Measurements from ENCODE around the gene RDH5. TPM values are rescaled to one million over a fixed set of nuclear protein-coding genes. Genes with fewer than 3 reads are reported as not detected.
A peak's percentile ranks its signal among the peaks of the same experiment; 100 is the strongest.

RDH5 gene
- total RNA-seq, 1 donor from 2014 or later, result 3.6 TPM

DNA sequence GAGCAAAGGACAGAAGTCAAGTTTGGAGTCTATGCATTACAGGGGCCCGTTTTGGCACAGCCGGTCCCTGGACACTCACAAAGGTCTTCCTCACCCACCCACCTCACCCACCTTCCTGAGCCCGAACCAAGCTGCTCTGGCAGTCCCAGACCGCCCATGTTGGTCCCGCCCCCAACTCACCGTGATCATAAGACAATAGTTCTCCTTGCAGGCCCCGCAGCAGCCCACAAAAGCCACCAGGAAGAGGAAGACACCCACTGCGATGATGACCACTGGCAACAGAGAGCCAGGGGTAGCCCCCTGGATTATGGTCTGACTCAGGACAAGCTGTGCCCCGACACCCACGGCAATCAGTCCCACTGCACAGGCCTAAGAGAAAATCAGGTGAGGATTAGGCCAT is 6.8 kb downstream of the RDH5 start:
- no peak for DNase-seq (ENCODE audit: low read depth)
- TF ChIP-seq, protein P1, sequence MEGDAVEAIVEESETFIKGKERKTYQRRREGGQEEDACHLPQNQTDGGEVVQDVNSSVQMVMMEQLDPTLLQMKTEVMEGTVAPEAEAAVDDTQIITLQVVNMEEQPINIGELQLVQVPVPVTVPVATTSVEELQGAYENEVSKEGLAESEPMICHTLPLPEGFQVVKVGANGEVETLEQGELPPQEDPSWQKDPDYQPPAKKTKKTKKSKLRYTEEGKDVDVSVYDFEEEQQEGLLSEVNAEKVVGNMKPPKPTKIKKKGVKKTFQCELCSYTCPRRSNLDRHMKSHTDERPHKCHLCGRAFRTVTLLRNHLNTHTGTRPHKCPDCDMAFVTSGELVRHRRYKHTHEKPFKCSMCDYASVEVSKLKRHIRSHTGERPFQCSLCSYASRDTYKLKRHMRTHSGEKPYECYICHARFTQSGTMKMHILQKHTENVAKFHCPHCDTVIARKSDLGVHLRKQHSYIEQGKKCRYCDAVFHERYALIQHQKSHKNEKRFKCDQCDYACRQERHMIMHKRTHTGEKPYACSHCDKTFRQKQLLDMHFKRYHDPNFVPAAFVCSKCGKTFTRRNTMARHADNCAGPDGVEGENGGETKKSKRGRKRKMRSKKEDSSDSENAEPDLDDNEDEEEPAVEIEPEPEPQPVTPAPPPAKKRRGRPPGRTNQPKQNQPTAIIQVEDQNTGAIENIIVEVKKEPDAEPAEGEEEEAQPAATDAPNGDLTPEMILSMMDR (IDR thresholded peaks at IDR 0.05; ENCODE audit: insufficient read depth, low read length, poor library complexity, severe bottlenecking), result no peak
- peaks cover 2% of the 10 kb centered on the region for H3K36me3 ChIP-seq (ENCODE audit: control insufficient read depth, insufficient read depth, low read length)
- peak overlapping the region; percentile 85 for H3K4me3 ChIP-seq (ENCODE audit: low read depth, low read length)
- no peaks in the 10 kb centered on the region for H3K27me3 ChIP-seq (ENCODE audit: control insufficient read depth, insufficient read depth, low read length)

- no peaks in the 10 kb centered on the region for H3K27me3 ChIP-seq (ENCODE audit: control insufficient read depth, insufficient read depth, low read length)
- DNase-seq (ENCODE audit: low read depth), result no peak
- TF ChIP-seq, protein P1 (IDR thresholded peaks at IDR 0.05; ENCODE audit: insufficient read depth, low read length, poor library complexity, severe bottlenecking), result no peak
- H3K4me3 ChIP-seq (ENCODE audit: low read depth, low read length), result peak overlapping the region; percentile 85
- H3K36me3 ChIP-seq (ENCODE audit: control insufficient read depth, insufficient read depth, low read length), result peaks cover 2% of the 10 kb centered on the region
Measured at GRCh38 chr12:55727643-55728185, 7.5 kb downstream of the RDH5 start.

- TF ChIP-seq, protein P1 (IDR thresholded peaks at IDR 0.05; ENCODE audit: insufficient read depth, low read length, poor library complexity, severe bottlenecking), result no peak
- no peak for DNase-seq (ENCODE audit: low read depth)
- peaks cover 2% of the 10 kb centered on the region for H3K36me3 ChIP-seq (ENCODE audit: control insufficient read depth, insufficient read depth, low read length)
Measured at GRCh38 chr12:55728186-55728938, 8.2 kb downstream of the RDH5 start.

DNA sequence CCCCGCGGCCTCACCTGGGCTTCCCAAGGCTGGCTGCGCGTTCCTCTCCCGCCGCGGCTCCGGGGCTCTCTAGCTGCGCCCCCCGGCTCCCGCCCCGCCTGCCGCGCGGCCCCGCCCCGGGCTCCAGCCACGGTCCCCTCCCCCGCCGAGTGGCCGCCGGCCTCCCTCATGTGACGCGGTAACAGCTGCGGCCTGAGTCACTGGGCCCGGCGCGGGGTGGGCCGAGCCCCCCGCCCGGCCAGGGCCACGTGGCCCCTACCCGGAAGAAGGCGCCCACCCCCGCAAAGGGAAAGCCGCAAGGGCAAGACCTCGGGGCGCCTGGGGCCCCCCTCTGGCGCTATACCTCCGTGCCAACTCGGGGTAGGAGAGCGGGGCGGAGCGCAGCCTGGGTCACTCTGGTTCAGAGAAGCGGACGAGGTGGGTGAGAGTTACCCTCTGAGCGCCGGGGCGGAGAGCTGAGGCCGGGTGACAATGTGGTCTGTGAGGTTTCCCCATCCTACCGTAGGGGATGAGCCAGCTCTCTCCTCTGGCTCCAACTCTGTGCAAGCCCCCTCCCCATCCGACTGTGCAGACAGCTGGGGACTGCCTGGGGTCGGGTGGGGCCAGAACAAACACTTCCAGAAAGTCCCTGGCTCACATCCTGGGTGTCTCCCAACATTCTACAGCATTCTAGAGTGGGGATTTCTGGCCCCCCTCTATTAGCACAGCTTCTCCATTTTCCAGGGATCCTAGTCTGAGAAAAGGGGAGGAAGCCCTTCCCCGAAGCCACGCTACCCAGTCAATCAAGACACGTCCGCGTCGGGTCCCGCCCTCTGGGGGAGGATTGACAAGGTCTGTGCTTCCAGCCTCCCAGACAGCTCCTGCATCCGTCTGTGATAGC is 9.0 kb downstream of the RDH5 start, which contains the start of gene CD63:
CD63 (minus strand) TSS at position 71 of the 880 bp plus-strand sequence. CDS start 668 bp downstream, outside the sequence.
- TF ChIP-seq, protein P1 (IDR thresholded peaks at IDR 0.05; ENCODE audit: insufficient read depth, low read length, poor library complexity, severe bottlenecking), result no peak
- DNase-seq (ENCODE audit: low read depth), result no peak
- Histone ChIP-seq H3K4me3 (ENCODE audit: low read depth, low read length) (peak within 1 kb of the TSS; percentile 85), H3K36me3 (ENCODE audit: control insufficient read depth, insufficient read depth, low read length) (peaks cover 1% of the 10 kb centered on the region), H3K27me3 (ENCODE audit: control insufficient read depth, insufficient read depth, low read length) (no peaks in the 10 kb centered on the region)

More at GRCh38 chr12:55728186-55728938, 8.2 kb downstream of the RDH5 start:
- Histone ChIP-seq H3K27me3 (ENCODE audit: control insufficient read depth, insufficient read depth, low read length) (no peaks in the 10 kb centered on the region), H3K4me3 (ENCODE audit: low read depth, low read length) (peak overlapping the region; percentile 85)

DNA sequence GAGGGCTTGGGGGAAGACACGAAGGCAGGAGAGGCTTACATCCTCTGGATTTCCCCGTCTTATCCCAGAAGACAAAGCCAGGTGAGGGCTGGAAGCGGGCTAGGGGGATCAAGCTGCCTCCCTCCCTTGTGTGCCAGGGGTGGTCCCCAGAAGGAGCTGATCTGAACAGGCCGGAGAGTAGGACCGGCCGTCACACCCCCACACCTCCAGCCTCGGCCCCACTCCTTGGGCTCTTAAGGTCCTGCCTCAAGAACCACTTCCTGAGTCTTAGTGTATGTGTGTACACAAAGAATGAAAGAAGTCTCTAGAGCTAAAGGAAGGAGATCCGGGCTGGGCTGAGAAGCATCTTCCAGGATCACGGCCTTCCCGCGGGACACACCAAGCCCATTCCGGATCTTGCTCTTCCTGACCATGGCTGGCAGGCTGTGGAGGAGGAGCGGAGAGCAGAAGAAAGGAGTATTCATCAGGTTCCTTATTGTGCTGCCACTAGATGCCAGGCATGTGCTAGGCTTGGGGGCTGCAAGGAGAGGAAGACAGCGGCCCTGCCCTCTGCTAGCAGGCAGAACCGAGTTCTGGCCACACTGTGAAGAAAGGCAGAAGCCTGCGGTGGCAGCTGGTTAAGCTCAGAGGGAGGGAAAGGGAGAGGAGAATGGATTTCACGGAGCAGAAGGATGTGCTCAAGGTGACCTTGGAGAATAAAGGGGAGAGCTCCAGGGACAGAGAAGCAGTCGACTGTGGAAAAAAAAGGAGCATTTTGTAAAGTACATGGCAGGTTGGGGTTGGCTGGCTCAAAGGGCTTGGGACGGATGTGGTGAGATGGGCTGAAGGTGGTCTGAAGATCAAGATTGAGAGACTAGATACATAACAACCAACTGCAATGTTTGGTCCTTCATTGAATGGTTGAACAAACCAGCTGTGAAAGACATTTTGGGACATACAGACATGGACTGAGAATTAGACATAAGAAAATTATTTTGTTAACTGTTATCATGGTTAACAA is 9.9 kb downstream of the RDH5 start:
- Histone ChIP-seq H3K4me3 (ENCODE audit: low read depth, low read length) (peak overlapping the region; percentile 85), H3K27me3 (ENCODE audit: control insufficient read depth, insufficient read depth, low read length) (no peaks in the 10 kb centered on the region), H3K36me3 (ENCODE audit: control insufficient read depth, insufficient read depth, low read length) (no peaks in the 10 kb centered on the region)
- no peak for DNase-seq (ENCODE audit: low read depth)
- TF ChIP-seq, protein P1 (IDR thresholded peaks at IDR 0.05; ENCODE audit: insufficient read depth, low read length, poor library complexity, severe bottlenecking), result peak; percentile 17

All from kidney epithelial cell (primary cell).